Measurements from ENCODE around the gene CCDC170.

Gene CCDC170

DNA sequence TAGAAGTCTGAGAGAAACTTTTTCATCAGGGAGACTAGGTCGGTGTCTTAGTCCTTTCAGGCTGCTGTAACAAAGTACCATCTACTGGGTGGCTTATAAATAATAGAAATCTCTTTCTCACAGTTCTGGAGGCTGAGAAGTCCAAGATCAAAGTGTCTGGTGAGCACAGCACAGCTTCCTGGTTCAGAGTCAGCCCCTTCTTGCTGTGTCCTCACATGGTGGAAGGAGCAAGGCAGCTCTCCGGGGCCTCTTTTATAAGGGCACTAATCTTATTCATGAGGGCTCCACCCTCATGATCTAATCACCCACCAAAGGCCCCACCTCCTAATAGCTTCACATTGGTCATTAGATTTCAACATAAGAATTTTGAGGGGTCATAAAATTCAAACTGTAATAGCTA is 122.8 kb downstream of the CCDC170 start:
- Histone ChIP-seq H3K27me3 (ENCODE audit: insufficient read depth, poor library complexity, severe bottlenecking) (peaks cover 2% of the 10 kb centered on the region), H3K27ac (replicated peaks) (no peak overlapping the region), H3K4me3 (replicated peaks; ENCODE audit: insufficient read depth, low read length) (no peak overlapping the region)
- TF ChIP-seq GABPA (IDR thresholded peaks at IDR 0.05; ENCODE audit: low read depth) (no peak), SPI1 (IDR thresholded peaks at IDR 0.05; ENCODE audit: borderline replicate concordance, low read depth) (no peak), POLR2AphosphoS5 (IDR thresholded peaks at IDR 0.05; ENCODE audit: low read depth) (no peak)
- TF ChIP-seq, protein P1, sequence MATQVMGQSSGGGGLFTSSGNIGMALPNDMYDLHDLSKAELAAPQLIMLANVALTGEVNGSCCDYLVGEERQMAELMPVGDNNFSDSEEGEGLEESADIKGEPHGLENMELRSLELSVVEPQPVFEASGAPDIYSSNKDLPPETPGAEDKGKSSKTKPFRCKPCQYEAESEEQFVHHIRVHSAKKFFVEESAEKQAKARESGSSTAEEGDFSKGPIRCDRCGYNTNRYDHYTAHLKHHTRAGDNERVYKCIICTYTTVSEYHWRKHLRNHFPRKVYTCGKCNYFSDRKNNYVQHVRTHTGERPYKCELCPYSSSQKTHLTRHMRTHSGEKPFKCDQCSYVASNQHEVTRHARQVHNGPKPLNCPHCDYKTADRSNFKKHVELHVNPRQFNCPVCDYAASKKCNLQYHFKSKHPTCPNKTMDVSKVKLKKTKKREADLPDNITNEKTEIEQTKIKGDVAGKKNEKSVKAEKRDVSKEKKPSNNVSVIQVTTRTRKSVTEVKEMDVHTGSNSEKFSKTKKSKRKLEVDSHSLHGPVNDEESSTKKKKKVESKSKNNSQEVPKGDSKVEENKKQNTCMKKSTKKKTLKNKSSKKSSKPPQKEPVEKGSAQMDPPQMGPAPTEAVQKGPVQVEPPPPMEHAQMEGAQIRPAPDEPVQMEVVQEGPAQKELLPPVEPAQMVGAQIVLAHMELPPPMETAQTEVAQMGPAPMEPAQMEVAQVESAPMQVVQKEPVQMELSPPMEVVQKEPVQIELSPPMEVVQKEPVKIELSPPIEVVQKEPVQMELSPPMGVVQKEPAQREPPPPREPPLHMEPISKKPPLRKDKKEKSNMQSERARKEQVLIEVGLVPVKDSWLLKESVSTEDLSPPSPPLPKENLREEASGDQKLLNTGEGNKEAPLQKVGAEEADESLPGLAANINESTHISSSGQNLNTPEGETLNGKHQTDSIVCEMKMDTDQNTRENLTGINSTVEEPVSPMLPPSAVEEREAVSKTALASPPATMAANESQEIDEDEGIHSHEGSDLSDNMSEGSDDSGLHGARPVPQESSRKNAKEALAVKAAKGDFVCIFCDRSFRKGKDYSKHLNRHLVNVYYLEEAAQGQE (IDR thresholded peaks at IDR 0.05; ENCODE audit: insufficient replicate concordance, low read depth): no peak
- TF ChIP-seq, protein P2, sequence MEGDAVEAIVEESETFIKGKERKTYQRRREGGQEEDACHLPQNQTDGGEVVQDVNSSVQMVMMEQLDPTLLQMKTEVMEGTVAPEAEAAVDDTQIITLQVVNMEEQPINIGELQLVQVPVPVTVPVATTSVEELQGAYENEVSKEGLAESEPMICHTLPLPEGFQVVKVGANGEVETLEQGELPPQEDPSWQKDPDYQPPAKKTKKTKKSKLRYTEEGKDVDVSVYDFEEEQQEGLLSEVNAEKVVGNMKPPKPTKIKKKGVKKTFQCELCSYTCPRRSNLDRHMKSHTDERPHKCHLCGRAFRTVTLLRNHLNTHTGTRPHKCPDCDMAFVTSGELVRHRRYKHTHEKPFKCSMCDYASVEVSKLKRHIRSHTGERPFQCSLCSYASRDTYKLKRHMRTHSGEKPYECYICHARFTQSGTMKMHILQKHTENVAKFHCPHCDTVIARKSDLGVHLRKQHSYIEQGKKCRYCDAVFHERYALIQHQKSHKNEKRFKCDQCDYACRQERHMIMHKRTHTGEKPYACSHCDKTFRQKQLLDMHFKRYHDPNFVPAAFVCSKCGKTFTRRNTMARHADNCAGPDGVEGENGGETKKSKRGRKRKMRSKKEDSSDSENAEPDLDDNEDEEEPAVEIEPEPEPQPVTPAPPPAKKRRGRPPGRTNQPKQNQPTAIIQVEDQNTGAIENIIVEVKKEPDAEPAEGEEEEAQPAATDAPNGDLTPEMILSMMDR (IDR thresholded peaks at IDR 0.05; ENCODE audit: insufficient read depth, low read length): no peak
- DNase-seq (ENCODE audit: low read depth in 1 of 2, low spot score in 1 of 2): no peak

DNA sequence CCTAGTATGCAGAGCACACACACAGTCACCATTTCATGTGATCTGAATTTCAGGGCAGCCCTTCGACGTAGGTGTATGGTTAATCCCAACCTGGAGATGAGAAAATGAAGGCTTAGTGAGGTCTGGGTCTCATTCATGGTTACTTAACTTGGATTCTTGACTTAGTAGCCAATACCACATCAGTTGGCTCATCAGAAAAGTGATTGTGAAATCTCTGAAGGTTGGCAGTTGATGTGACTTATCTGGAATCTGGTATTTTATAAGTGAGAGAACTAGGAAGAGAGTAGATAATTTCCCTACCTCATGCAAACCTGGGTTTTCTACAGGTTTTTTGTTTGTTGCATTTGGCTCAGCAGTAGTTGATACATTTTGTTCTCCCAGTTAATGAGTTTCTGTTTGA is 123.7 kb downstream of the CCDC170 start:
- H3K27ac ChIP-seq (replicated peaks): no peak overlapping the region
- TF ChIP-seq SPI1 (IDR thresholded peaks at IDR 0.05; ENCODE audit: borderline replicate concordance, low read depth) (no peak), POLR2AphosphoS5 (IDR thresholded peaks at IDR 0.05; ENCODE audit: low read depth) (no peak), GABPA (IDR thresholded peaks at IDR 0.05; ENCODE audit: low read depth) (no peak)
- TF ChIP-seq, protein P1 (IDR thresholded peaks at IDR 0.05; ENCODE audit: insufficient replicate concordance, low read depth): no peak
- TF ChIP-seq, protein P2 (IDR thresholded peaks at IDR 0.05; ENCODE audit: insufficient read depth, low read length): no peak
- DNase-seq (ENCODE audit: low read depth in 1 of 2, low spot score in 1 of 2): no peak
- H3K27me3 ChIP-seq (ENCODE audit: insufficient read depth, poor library complexity, severe bottlenecking): peaks cover 2% of the 10 kb centered on the region
- H3K4me3 ChIP-seq (replicated peaks; ENCODE audit: insufficient read depth, low read length): no peak overlapping the region

DNA sequence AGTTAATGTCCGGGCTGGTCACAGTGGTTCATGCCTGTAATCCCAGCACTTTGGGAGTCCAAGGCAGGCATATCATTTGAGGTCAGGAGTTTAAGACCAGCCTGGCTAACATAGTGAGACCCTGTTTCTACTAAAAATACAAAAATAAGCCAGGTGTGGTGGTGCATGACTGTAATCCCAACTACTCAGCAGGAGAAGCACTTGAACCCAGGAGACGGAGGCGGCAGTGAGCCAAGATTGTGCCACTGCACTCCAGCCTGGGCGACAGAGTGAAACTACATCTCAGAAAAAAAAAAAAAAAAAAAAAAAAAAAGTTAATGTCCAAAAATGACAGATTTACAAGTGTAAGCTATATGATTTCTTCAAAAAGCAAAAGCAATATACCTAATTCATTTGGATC is 124.9 kb downstream of the CCDC170 start:
- no peak for DNase-seq (ENCODE audit: low read depth in 1 of 2, low spot score in 1 of 2)
- peaks cover 2% of the 10 kb centered on the region for H3K27me3 ChIP-seq (ENCODE audit: insufficient read depth, poor library complexity, severe bottlenecking)

More for the DNA sequence above, 124.9 kb downstream of the CCDC170 start:
- TF ChIP-seq POLR2AphosphoS5 (IDR thresholded peaks at IDR 0.05; ENCODE audit: low read depth) (no peak), GABPA (IDR thresholded peaks at IDR 0.05; ENCODE audit: low read depth) (no peak), SPI1 (IDR thresholded peaks at IDR 0.05; ENCODE audit: borderline replicate concordance, low read depth) (no peak)
- TF ChIP-seq, protein P1 (IDR thresholded peaks at IDR 0.05; ENCODE audit: insufficient replicate concordance, low read depth): no peak
- TF ChIP-seq, protein P2 (IDR thresholded peaks at IDR 0.05; ENCODE audit: insufficient read depth, low read length): no peak
- no peak overlapping the region for H3K4me3 ChIP-seq (replicated peaks; ENCODE audit: insufficient read depth, low read length)
- H3K27ac ChIP-seq (replicated peaks): no peak overlapping the region

Data from HL-60 (cell line).